NCI-H1694 (cell line): ENCODE data around the gene LRRC14B.

ENCODE experiments used
- DNase-seq: peaks from one replicate; lab custom pipeline; 2025; lab: John Stamatoyannopoulos, UW

LRRC14B gene

GRCh38 chr5:174876-175465 lies 16.3 kb upstream of the LRRC14B start:
- no peak for DNase-seq

DNA sequence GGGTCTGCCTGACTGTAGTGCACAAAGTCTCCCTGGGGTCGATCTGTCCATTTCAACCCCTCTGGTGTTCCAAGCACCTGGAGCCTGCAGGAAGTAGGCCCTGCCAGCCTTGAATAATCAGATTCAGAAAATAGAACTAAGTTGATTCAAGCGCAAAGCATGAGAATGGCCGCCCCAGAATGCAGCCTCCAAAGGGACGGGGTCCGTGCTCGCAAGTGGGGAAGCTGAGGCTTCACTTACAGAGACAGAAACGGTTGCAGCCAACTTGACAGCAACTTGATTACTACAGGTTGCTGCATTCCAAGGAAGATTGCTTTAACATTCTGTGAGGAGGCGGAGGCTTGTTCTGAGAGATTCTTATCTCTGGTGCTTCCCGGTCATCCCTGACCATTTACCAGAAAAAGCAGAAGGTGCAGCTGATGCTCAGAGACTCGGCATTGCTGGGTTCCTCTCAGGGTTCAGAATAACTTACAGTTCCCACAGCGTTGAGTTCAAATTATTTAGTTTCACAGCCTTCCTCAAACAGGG lies 14.9 kb upstream of the LRRC14B start:
- no peak for DNase-seq

- DNase-seq = no peak
These were observed 13.2 kb upstream of the LRRC14B start for GRCh38 chr5:178110-178509.

DNA sequence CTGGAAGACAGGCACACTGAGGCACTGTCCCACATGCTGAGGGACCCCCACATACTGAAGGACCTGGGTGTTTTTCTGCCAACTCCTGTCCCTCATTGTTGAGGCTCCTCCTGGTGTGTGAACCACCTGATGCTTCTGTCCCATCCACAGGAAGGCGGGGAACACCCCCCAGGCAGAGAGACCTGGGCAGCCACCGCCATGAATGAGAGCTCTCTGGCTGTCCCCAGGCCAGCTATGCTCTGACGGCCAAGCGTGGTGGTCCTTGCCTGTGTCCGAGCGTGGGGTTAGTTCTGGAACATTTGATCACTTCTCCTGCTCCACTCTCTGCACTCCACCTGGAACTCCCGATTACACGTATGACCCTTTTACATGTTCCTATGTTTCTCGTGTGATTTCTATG lies 11.9 kb upstream of the LRRC14B start:
- no peak for DNase-seq

DNA sequence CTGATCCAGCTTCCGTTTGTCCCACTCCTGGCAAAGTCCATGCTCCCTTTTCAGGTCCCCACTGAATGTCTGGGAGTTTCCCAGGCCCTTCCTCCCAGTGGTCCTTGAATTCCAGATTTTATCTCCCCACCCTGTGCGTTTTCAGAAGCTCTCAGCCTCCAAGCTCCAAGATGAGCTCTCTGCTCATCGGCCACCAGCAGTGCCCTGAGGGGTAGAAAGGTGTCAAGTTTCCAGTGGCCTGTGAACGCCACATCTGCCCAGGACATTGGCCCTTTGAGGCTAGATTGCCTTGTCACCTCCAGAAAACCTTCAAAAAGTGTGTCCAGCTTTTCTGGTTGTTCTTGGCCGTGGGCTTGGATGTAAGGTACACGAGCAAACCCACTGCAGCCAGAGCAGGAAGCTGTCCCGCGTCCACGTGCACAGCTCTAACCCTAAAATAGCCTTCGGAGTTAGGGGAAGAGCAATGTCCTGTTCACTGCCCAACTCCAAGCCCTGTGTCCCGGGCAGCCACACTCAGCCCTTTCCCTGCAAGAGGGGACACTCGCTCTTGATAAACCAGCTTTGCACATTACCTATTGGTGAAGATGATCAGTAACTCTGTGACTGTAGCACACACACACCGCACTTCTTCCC lies 10.9 kb upstream of the LRRC14B start:
- no peak for DNase-seq

DNA sequence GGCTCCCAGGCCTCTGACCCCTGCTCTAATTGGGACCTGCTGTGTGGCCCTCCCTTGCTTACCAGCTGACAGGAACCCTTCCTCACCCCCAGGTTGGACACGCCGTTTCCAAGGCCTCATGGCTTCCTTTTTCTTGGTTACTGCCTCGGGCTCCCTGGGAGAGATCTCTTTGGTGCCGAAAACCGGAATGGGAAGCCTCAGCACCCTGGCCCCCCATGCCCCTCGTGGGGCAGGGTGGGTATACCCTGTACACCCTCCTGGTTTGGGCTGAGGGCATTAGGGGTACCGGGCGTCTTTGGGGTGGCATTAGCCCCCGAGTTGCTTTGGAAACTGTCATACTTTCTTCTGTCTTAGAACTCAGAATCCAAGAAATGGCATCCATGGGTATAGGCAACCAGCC lies 10.1 kb upstream of the LRRC14B start:
- no peak for DNase-seq

GRCh38 chr5:181566-181965 lies 9.7 kb upstream of the LRRC14B start:
- no peak for DNase-seq

- no peak for DNase-seq
These were observed 9.2 kb upstream of the LRRC14B start for GRCh38 chr5:182126-182525.

DNA sequence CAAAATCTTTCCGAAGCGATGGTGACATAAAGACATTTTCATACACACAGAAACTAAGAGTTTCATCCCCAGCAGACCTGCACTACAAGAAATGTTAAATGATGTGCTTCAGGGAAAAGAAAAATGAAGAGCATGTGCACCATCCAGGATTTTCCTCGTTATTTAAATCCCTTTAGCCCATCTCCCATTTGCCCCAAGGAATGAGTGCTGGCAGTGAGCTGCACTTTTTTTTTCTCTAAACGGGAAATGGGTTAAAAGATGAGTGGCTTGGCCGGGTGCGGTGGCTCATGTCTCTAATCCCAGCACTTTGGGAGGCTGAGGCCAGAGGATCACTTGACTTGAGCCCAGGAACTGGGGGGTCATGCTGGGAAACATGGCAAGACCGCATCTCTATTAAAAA lies 6.8 kb upstream of the LRRC14B start:
- no peak for DNase-seq

DNA sequence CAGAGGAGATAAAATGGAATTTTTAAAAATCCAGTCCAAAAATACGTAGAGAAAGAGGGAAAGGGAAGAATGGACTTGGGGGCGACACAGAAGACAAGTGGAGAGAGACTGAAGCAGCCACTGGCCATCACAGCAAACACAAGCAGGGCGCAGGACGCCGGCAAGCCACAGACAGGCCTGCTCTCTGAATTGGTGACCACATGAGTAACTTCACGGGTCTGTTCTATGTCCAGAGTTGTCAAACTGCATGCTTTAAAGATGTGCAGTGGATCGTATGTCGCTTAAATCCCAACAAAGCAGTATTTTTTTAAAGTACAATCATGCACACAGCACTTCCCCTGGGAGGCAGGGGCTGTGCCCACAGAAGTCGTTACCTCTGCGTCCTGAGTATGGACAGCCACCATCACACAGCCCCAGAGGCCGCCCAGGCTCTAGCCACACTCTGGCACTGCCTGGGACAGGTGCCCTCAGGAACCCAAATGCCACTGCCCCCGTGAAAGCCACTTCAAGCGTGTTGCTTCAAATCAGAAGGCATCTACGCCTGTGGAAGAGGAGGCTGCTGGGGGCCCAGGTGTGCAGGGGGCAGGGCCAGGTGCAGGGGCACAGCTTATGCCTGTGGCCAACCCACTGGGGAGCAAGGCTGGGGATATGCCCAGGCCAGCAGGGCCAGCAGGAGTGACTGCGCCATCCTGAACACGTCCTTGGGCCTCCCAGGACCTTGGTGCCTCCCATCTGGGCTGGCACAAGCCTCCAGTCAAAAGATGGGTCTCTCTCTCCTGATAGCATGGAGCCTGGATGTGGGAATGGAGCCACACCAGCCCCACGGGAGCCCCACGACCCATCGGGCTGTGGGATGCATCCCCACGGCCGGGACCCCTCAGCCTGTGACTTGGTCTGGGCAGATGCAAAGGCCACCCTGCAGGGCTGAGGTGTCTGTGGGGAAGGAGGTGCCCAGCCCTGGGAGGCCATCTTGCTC lies 5.9 kb upstream of the LRRC14B start:
- DNase-seq = no peak

DNA sequence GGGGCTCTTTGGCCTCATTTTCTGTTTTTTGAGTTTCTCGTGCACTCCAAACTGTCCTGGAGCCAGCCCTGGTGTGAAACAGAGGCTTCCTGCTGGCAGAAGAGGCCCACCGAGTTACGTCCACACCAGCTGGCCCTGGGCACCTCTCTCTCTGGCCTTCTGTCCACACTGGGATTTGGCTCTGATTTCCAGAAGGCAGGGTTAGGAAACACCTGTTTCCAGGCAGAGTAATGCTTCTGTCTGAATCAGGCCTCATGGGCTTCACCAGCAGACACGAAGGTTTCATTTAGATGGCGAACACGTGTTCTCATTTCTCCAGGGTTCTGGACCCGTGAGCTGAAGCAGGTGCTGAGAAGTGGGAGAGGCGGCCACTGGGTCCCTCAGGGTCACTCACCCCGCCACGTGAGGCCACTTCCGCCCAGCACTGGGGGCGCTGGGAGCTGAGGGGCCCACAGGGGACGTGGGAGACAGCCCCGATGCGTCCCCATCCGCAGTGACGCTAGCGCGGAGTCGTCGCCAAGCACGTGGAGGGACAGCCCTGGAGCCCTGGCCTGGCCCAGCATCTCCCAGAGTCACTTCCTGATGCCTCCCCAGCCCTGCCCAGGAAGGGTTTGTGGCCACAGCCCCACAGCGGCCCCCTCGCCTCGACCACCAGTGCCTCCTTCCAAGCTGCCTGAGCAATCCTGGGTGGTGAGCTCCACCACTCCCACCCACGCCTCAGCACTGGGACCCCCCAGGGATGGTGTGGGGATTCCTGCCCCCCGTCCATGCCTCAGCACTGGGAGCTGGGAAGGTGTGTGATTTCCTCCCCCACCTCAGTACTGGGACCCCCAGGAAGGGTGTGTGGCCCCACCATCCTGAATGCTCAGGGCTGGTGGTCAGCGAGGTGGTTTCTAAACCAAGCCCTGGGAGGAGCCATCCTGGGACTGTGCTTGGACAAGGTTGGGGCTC lies 4.9 kb upstream of the LRRC14B start:
- DNase-seq = no peak

DNA sequence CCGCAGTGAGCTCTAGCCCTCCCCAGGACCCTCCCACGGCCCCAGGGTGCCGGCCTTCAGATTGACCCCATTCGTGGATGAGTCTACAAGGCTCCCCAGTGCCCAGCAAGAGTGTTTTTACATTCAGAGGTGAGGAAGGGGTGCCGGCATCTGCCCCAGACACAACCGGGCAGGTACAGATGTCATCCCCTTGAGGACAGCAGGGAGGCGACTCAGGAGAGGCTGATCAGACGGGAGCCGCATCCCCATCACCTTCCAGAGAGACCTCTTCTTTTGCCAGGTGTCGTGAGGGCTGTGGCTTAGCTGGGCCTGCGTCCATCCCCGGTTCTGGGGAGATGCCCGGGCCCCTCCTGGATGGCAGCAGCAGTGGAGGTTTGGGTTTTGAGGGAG lies 4.3 kb upstream of the LRRC14B start:
- DNase-seq = no peak

GRCh38 chr5:187617-188451 lies 3.5 kb upstream of the LRRC14B start:
- DNase-seq = no peak

GRCh38 chr5:188488-189481 lies 2.5 kb upstream of the LRRC14B start:
- DNase-seq = peak; percentile 90

DNA sequence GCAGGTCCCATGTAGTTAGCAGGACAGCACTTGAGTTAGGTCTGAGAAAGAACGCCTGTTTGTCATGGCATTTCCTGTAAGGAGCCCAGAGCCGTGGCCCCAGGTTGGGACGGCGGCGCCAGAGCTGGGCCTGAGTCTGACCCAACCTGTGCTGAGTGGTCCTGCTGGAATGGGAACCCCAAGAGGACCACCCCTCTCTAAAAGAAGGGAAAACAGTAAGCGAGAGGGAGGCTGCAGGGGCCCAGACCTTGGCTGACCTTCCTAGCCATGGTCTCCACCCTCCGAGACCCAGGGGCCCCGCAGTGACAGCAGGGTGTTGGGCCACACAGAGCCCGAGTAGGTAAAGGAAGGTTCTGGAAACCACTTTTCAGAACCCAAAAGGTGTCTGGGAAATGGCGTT lies 1.8 kb upstream of the LRRC14B start:
- DNase-seq = no peak

DNA sequence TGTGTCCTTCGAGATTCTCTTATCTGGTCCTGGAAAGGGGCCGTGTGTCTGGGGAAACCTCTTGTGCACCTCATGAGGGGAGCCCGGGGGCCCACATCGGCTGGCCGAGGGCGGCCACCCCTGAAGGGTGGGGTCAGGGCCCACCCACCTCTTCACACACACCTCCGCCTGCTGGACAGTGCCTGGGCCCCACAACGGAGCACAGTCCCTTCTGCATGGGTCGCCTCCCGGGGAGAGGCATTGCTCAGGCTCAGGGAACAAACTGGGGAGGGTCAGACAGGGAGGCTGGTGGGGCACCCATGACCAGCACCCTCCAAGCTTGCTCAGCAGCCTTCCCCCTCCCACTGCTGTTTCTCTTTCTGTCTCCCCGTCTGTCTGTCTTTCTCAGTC lies 1.3 kb upstream of the LRRC14B start:
- no peak for DNase-seq

- DNase-seq = no peak
These were observed 794 bp upstream of the LRRC14B start for GRCh38 chr5:190366-191035.

DNA sequence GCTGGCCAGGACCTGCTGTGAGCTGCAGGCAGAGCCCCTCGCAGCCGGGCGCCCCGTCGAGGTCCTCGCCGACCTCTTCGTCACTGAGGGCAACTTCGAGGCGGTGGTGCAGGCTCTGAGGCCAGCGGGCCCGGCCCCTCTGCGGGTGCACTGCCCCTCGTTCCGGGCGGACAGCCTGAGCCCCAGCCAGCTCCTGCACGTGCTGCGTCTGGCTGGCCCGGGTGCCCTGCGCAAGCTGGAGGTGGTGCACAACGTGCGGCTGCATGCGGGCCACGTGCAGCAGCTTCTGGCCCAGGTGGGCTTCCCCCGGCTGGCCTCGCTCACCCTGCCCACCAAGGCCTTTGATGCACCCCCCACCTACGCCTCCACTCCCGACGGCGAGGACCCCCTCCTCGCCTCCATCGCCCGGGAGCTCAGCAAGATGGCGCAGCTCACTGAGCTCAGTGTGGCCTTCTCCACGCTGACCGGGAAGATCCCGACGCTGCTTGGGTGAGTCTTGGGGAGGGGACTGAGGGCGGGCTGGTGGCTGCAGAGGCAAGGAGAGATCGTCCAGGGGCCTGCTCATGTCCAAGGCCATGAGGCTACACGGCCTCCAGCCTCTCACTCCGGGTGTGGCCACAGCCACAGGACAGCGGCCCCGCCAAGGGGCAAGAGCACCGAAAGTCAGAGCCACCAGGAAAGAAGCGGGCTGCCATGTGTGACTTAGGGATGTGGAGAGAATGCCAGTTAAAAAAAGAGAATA lies 825 bp downstream of the LRRC14B start:
- DNase-seq = no peak

DNA sequence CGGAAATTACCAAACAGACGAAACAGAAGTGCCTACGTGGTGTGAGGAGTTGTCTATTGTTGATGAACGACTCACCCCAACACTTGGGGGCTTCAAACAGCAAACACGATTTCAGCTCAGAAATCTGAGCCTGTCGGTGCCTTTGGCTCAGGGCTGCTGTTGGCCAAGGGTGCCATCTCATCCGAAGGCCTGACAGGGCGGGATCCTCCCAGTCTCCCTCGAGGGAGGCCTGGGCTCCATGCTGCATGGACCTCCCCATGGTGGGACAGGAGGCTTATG lies 1.3 kb downstream of the LRRC14B start:
- no peak for DNase-seq
